SIG-M5 (cell line): ENCODE data around the gene TCF4.

Experiments used
- DNase-seq: peaks from one replicate; lab custom pipeline; 2025; lab: John Stamatoyannopoulos, UW

Gene TCF4

DNA sequence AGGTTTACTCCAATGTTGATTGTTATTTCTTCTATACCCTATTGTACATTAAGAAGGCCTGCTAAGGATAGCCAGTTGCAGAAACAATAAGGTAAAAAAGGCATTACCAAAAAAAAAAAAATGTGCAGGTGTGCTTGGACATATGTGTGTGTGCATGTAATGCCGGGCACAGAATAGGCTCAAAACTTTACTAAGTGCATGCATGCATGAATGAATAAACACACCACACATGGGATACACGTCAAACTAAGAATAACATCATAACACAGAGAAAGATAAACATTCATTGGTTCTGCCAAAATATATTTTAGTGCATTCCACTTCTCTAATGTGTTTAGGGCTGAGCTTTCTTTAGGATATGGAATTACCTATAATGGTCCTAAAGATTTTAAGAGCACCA is 298.2 kb downstream of the TCF4 start:
- DNase-seq = no peak

DNA sequence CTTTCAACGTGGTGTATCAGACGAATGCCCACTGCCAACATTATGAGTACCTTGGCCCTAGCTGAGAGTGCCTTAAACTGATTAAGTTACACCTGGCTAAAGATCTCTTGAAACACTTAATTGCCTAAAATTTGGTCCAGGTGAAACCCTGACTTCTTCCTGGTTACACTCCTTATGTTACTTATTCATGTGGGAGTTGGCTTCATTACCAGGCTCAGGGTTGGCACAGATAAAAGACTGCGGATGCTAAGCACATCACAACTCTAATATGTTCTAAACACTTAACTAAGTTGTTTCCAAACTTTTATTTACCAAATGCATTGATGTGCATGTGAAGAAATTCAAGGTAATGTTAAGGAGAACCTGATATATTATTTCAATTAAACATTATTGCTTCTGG is 298.9 kb downstream of the TCF4 start:
- DNase-seq = no peak

DNA sequence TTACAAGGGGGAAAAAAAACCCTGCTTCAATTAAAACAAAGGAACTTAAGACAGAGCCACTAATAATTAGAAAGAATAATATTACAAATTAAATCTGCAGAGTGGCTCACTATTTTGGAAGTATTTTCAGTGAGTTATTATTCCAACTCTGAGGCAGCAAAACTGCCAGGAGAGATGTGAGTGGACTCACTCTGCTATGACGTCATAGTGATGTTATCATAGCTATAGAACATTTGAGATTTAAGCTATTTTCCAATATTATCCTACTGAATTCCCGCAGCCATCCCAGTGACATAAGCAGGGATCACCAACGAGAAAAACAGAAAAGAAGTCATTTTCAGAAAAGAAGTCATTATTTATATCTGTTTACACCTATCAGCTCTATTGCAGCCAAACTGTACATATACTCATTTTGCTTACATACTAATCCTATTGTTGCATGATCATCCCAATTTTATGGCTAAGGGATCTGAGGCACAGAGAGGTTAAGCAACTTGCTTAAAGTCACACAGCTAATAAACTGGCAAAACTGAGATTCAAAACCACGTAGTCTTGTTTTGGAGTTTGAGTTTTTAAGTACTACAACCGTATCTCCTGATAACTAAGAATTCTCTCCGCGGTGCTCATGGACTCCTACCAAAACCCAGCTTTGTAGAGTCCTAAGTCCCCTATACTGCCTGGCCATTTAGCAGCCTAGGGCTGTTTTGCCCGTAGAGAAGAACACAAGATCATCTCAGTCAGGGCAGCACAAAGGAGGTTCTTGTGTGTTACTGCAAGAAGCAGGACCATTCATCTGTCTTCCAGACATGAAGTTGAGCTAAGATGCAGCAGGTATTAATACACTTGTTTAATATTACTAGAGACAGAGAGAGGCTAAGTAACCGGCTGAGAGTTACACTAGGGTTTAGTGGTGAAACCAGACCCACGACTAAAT is 299.8 kb downstream of the TCF4 start:
- no peak for DNase-seq

DNA sequence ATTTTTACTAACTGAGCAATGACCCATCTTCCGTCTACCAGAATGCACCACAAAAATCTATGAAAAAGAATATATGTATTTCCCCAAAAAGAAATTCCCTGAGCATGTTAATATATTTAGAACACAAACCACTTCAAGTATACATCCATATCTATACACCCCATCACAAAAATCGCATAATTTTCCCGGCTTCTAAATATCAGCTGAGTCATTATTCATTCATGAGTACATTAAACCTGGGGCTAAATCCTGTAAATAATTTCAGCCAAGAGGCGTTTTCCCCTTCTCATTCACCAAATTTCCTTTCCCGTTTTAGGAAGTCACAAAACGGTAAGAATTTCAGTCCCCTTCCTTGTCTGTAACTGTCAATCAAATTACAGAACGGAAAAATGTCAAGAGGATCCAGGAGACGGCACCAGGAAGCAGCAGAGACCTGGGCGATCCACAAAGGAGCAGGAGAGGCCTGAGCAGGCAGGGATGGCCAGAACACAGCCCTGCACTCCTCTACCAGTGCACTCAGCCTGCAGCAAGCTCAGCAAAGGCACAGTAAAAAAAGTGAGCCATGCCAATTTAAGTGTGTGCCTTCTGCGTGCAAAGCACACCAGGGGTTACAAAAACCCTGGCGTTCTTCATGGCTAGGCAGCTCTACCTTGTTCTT is 300.7 kb downstream of the TCF4 start:
- DNase-seq = no peak

GRCh38 chr18:55286257-55286825 is 301.7 kb downstream of the TCF4 start:
- no peak for DNase-seq

- no peak for DNase-seq
These were observed 303.4 kb downstream of the TCF4 start for GRCh38 chr18:55284614-55285013.

- DNase-seq = no peak
These were observed 304.7 kb downstream of the TCF4 start for GRCh38 chr18:55283309-55283708.

- DNase-seq = no peak
These were observed 307.5 kb downstream of the TCF4 start for GRCh38 chr18:55280503-55280902.

DNA sequence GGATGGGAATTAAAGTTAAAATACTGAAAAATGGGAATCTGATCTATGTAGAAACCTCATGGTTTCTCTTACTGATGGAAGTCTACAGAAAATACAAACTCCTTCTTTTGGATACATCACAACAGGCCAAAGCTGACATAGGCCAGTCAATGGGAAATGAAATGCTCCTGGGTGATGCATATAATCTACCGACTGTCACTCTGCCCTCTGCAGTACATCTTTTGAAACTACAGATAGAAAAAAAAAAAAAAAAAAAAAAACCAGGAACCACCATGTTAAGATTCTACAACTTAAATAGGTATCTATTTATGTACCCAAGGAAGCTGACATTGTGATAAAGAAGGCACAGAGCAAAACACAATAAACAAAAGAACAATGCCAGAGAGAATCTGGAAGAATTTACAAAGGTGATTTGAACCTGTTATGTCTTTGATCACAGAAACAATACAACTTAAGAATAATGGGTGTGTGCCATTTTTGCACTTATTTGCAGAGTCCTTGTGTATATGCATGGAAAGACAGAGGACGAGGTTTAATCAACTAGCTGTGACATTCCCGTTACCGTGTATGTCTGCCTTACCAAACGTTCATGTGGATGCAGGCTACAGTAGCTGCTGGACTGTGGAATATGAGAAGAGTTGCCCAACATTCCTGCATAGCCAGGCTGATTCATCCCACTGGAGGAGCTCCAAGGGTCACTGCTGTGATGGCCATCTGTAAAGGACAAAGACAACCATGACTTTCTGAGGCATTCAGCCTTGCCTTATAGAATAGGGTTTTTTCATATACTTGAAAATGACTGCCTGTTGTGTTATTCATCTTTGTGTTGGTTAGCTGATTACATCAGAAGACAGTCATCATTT is 312.7 kb downstream of the TCF4 start:
- no peak for DNase-seq

DNA sequence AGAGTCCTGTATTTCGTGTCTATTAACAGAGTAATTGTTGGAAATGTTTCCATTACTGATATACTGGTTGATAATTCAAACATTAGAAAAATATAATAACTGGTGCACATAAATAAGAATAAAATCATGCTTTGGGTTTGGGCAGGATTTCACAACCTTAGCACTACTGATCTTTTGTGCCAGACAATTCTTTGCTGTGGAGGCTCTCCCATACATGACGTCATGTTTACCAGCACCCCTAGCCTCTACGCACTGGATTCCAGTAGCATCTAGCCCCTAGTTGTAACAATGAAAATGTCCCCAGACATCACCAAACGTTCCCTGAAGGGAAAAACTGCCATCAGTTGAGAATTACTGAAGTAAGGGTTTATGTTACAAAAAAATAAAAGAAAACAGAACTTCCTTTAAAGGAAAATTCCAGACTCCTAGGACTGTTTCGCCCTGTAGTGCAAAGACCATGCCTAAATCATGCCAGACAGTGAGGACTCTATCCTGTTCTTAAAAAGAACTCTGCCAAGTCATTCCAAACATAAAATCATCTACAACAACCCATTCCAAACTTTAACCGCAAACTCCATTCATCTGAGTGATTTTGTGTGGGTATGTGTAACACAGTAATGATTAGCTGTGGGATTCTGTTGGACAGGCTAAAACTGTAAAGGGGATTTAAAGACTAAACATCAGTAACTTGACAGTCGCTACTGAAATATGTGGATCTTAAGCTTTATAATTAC is 315.3 kb downstream of the TCF4 start:
- DNase-seq = no peak

GRCh38 chr18:55269622-55270021 is 318.4 kb downstream of the TCF4 start:
- no peak for DNase-seq

- peak; percentile 16 for DNase-seq
These were observed 319.2 kb downstream of the TCF4 start for GRCh38 chr18:55268628-55269275.

GRCh38 chr18:55268151-55268601 is 319.8 kb downstream of the TCF4 start:
- no peak for DNase-seq

GRCh38 chr18:55266981-55267380 is 321.0 kb downstream of the TCF4 start:
- no peak for DNase-seq

- DNase-seq = no peak
These were observed 322.0 kb downstream of the TCF4 start for GRCh38 chr18:55265984-55266383.

DNA sequence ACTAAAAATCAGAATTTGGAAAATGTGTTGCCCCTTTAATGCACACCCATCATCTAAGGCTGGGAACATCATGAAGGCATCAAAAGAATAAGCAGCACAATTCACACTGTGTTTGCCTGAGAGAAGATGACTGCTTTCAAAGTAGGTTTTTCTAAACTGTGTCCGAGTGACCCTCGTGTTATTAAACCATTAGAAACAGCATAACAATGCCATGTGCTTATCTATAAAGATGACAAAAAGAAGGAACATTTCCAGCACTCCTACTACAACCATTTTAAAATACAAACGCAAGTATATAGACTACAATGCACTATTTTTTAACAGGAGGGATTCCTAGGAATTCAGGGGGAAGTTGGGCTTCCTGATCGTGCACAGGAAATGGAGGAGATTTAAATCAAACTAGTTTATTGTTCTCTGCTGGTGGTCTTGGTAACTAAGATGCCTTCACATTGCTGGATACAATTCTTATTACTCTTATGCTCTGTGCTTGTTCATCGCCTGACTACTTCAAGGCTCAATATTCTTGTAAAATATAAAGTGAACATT is 322.8 kb downstream of the TCF4 start:
- no peak for DNase-seq

GRCh38 chr18:55264108-55264507 is 323.9 kb downstream of the TCF4 start:
- DNase-seq = no peak

- DNase-seq = no peak
These were observed 325.9 kb downstream of the TCF4 start for GRCh38 chr18:55262021-55262560.

DNA sequence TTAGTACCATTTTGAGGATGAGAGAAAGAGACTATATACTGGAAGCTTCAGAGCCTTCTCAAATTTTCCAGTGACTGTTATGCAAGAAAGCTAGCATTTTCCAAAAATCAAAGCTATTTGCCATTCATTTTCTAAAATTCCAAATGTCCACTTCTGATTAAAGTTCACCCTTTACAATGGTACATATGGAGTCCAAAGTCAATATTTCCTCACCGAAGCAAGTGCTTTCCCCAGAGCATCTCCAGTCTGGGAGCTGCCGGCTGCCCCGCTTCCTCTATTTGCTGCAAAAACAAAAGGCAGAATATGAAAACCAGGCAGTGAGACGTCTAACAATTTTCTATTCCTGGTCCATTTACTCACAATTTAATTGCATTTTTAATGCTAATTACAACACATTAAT is 326.7 kb downstream of the TCF4 start:
- no peak for DNase-seq

- DNase-seq = no peak
These were observed 329.9 kb downstream of the TCF4 start for GRCh38 chr18:55258088-55258487.
